ENCODE measurements around the gene SLC35D1. TPM values are rescaled to one million over a fixed set of nuclear protein-coding genes. Genes with fewer than 3 reads are reported as not detected.

The SLC35D1 gene
- total RNA-seq, 4 donors from 2014 or later: 7.7 to 13.4 (median 9.2) TPM

DNA sequence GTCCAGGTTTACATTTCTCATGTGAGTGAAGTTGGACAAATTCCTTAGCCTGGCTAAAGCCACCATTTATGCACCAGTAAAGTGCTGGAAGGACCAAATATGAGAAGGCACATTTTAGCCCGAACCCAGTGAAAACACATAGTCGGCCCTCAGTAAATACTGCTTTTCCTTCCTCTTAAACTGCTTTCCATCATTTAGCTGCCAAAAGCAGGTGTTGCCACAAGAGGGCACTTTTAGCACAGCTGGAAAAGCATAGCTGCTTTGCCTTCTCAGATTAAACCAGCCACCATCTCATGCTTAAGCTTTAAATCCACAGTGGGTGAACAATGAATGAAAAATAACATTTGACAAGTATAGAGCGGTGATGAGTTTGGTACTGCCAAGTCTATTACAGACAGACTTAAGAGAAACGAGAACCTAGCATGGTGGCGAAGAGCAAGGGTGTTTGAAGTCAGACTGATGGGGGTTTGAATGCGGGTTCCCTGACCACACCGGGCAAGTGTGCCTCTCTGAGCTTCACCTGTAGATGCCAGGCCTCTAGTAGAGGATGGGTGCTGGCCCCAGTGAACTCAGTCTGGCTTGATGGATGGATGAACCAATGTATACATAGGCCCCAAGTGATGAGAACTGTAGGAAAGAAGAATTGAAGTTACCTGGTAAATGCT lies 57.8 kb downstream of the SLC35D1 start:
- Histone ChIP-seq H3K4me3 (no peak overlapping the region), H3K27me3 (no peaks in the 10 kb centered on the region), H3K9me3 (no peaks in the 10 kb centered on the region), H3K36me3 (peaks cover 0 to 30% of the 10 kb centered on the region in 2 donors), H3K27ac (no peak overlapping the region), H3K4me1 (peaks cover 0 to 33% (median 0%) of the 10 kb centered on the region in 3 donors)
- TF ChIP-seq CTCF (IDR thresholded peaks at IDR 0.05) (peak; percentile 60 to 79 (median 74)), EP300 (IDR thresholded peaks at IDR 0.05) (no peak)
- peak; percentile 51 for ATAC-seq
- WGBS, 2 donors (ENCODE audit: low coverage in 1 of 2): 69 to 76% methylated on average over 7 of the region's 7 CpGs

DNA sequence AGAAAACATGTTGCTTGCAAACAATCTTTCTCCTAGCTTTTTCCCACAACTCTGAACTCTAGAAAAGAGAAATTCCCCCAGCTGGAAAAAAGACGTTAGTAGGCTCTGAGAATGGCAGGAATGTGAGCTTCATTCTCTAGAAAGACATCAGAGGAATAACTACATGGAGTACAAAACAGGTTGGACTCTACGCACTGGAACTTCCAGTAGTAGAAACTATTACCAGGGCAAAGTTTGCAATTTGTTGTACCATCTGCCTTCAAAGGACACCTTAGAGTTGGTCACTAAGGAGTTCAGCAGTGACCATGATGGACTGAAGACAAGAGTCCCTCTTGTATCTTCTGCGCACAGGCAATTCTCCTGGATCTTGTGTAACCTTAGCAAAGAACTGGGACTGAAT lies 60.9 kb downstream of the SLC35D1 start:
- no peak for TF ChIP-seq POLR2AphosphoS5 (IDR thresholded peaks at IDR 0.05)
- no peak for TF ChIP-seq CTCF (IDR thresholded peaks at IDR 0.05)
- TF ChIP-seq POLR2A (IDR thresholded peaks at IDR 0.05): no peak
- no peak for TF ChIP-seq EP300 (IDR thresholded peaks at IDR 0.05)
- Histone ChIP-seq H3K36me3 (peaks cover 0 to 48% of the 10 kb centered on the region in 2 donors), H3K27ac (no peak overlapping the region), H3K9me3 (no peaks in the 10 kb centered on the region), H3K27me3 (no peaks in the 10 kb centered on the region), H3K4me3 (no peak overlapping the region), H3K4me1 (peaks cover 0 to 10% (median 0%) of the 10 kb centered on the region in 3 donors)
- no peak for ATAC-seq
- 71 to 89% methylated on average over 3 of the region's 3 CpGs for WGBS, 2 donors (ENCODE audit: low coverage in 1 of 2)

- ATAC-seq: no peak
- WGBS, 2 donors (ENCODE audit: low coverage in 1 of 2): 33 to 70% methylated on average over 1 of the region's 1 CpG
- H3K27ac ChIP-seq: no peak overlapping the region
- no peaks in the 10 kb centered on the region for H3K9me3 ChIP-seq
- H3K4me1 ChIP-seq: peaks cover 0 to 6% (median under 1%) of the 10 kb centered on the region in 3 donors
- TF ChIP-seq CTCF (IDR thresholded peaks at IDR 0.05): no peak
- no peak for TF ChIP-seq POLR2AphosphoS5 (IDR thresholded peaks at IDR 0.05)
- TF ChIP-seq POLR2A (IDR thresholded peaks at IDR 0.05): no peak
- no peak for TF ChIP-seq EP300 (IDR thresholded peaks at IDR 0.05)
- H3K4me3 ChIP-seq: no peak overlapping the region
- H3K36me3 ChIP-seq: peaks cover 4 to 83% of the 10 kb centered on the region in 2 donors
- no peaks in the 10 kb centered on the region for H3K27me3 ChIP-seq
These were observed 68.1 kb downstream of the SLC35D1 start for GRCh38 chr1:66985835-66986234.

DNA sequence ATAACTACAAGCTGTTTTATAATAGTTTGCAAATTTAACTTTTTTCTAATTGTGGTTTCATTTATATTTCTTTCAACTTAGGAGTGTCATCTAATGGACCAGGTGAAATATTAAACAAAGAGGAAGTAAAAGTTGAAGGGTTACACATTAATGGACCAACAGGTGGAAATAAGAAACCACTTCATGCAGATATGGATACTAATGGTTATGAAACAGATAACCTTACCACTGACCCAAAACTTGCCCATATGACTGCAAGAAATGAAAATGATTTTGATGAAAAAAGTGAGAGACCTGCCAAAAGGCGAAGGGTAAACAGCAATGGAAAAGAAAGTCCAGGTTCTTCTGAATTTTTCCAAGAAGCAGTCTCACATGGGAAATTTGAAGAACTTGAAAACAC lies 69.5 kb downstream of the SLC35D1 start:
- 88 to 100% methylated on average over 1 of the region's 1 CpG for WGBS, 2 donors (ENCODE audit: low coverage in 1 of 2)
- Histone ChIP-seq H3K27ac (no peak overlapping the region), H3K27me3 (no peaks in the 10 kb centered on the region), H3K9me3 (no peaks in the 10 kb centered on the region), H3K4me1 (peaks cover 0 to 12% (median 4%) of the 10 kb centered on the region in 3 donors), H3K4me3 (no peak overlapping the region), H3K36me3 (peaks cover 4 to 77% of the 10 kb centered on the region in 2 donors)
- ATAC-seq: no peak
- no peak for TF ChIP-seq EP300 (IDR thresholded peaks at IDR 0.05)
- no peak for TF ChIP-seq POLR2AphosphoS5 (IDR thresholded peaks at IDR 0.05)
- TF ChIP-seq POLR2A (IDR thresholded peaks at IDR 0.05): no peak
- TF ChIP-seq CTCF (IDR thresholded peaks at IDR 0.05): no peak

- Histone ChIP-seq H3K27ac (no peak overlapping the region), H3K4me1 (peaks cover 0 to 12% (median 4%) of the 10 kb centered on the region in 3 donors), H3K9me3 (no peaks in the 10 kb centered on the region), H3K27me3 (no peaks in the 10 kb centered on the region), H3K36me3 (peaks cover 4 to 81% of the 10 kb centered on the region in 2 donors), H3K4me3 (no peak overlapping the region)
- WGBS, 2 donors (ENCODE audit: low coverage in 1 of 2): 83 to 96% methylated on average over 4 of the region's 4 CpGs
- ATAC-seq: no peak
- no peak for TF ChIP-seq POLR2A (IDR thresholded peaks at IDR 0.05)
- no peak for TF ChIP-seq POLR2AphosphoS5 (IDR thresholded peaks at IDR 0.05)
- no peak for TF ChIP-seq CTCF (IDR thresholded peaks at IDR 0.05)
These were observed 71.2 kb downstream of the SLC35D1 start for GRCh38 chr1:66982561-66983260.

Data from gastroesophageal sphincter (tissue), 4 donors.